GM12875 (cell line): ENCODE data around the gene SEMA3E.

Source experiments
- H3K4me3 ChIP-seq: one replicate; pipeline ENCODE4 v1.5.1; 2011; ENCODE audit warnings: low read depth, low read length, control low read depth
- CTCF ChIP-seq: IDR thresholded peaks from 2 replicates; pipeline ENCODE4 v1.5.1; 2011; ENCODE audit warnings: low read depth, mild to moderate bottlenecking, control low read depth, inconsistent platforms, low read length, moderate library complexity, borderline replicate concordance; ENCODE audit not compliant: insufficient read depth

Gene SEMA3E

GRCh38 chr7:83325083-83325482 lies 323.9 kb downstream of the SEMA3E start:
- no peak for TF ChIP-seq CTCF
- H3K4me3 ChIP-seq: no peak overlapping the region

- no peak for TF ChIP-seq CTCF
- no peak overlapping the region for H3K4me3 ChIP-seq
Measured at GRCh38 chr7:83324596-83324995, 324.3 kb downstream of the SEMA3E start.

GRCh38 chr7:83321011-83321410 lies 327.9 kb downstream of the SEMA3E start:
- no peak overlapping the region for H3K4me3 ChIP-seq
- TF ChIP-seq CTCF: no peak

GRCh38 chr7:83313931-83314330 lies 335.0 kb downstream of the SEMA3E start:
- no peak for TF ChIP-seq CTCF

More at GRCh38 chr7:83313931-83314330, 335.0 kb downstream of the SEMA3E start:
- no peak overlapping the region for H3K4me3 ChIP-seq
